ENCODE data around the gene ITGA1.
"Not testable (repeated sequence)": the region's sequence is repeated elsewhere in the genome, so short reads cannot be mapped to it uniquely, and the experiment has no call there.

The ITGA1 gene

DNA sequence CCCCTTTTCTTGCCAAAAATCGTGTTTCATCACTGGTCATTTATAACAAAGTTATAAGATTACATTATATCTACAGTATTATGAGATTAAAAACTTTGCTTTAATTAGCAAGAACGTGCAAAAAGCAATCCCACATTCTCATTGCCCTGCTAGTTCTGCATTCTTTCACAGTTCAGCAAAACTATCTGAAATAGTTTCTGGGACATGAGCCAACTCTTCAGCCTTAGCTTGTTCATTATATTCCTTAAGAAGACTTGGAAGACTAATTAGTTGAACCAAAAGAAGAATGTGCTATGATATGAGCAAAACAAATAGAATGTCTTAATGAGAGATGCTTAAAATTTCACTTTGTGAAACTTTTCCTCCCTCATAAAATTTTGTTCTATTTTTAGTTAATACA, 76.7 kb downstream of the ITGA1 start:
- Histone ChIP-seq H3K4me3 (replicated peaks; ENCODE audit: insufficient read depth, low read length) (no peak overlapping the region), H3K27me3 (ENCODE audit: insufficient read depth, poor library complexity, severe bottlenecking) (no peaks in the 10 kb centered on the region), H3K27ac (replicated peaks) (no peak overlapping the region)
- no peak for DNase-seq (ENCODE audit: low read depth in 1 of 2, low spot score in 1 of 2)
- TF ChIP-seq, protein P1, sequence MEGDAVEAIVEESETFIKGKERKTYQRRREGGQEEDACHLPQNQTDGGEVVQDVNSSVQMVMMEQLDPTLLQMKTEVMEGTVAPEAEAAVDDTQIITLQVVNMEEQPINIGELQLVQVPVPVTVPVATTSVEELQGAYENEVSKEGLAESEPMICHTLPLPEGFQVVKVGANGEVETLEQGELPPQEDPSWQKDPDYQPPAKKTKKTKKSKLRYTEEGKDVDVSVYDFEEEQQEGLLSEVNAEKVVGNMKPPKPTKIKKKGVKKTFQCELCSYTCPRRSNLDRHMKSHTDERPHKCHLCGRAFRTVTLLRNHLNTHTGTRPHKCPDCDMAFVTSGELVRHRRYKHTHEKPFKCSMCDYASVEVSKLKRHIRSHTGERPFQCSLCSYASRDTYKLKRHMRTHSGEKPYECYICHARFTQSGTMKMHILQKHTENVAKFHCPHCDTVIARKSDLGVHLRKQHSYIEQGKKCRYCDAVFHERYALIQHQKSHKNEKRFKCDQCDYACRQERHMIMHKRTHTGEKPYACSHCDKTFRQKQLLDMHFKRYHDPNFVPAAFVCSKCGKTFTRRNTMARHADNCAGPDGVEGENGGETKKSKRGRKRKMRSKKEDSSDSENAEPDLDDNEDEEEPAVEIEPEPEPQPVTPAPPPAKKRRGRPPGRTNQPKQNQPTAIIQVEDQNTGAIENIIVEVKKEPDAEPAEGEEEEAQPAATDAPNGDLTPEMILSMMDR (IDR thresholded peaks at IDR 0.05; ENCODE audit: insufficient read depth, low read length) = no peak
- no peak for TF ChIP-seq GABPA (IDR thresholded peaks at IDR 0.05; ENCODE audit: low read depth)
- no peak for TF ChIP-seq SPI1 (IDR thresholded peaks at IDR 0.05; ENCODE audit: borderline replicate concordance, low read depth)
- TF ChIP-seq, protein P2, sequence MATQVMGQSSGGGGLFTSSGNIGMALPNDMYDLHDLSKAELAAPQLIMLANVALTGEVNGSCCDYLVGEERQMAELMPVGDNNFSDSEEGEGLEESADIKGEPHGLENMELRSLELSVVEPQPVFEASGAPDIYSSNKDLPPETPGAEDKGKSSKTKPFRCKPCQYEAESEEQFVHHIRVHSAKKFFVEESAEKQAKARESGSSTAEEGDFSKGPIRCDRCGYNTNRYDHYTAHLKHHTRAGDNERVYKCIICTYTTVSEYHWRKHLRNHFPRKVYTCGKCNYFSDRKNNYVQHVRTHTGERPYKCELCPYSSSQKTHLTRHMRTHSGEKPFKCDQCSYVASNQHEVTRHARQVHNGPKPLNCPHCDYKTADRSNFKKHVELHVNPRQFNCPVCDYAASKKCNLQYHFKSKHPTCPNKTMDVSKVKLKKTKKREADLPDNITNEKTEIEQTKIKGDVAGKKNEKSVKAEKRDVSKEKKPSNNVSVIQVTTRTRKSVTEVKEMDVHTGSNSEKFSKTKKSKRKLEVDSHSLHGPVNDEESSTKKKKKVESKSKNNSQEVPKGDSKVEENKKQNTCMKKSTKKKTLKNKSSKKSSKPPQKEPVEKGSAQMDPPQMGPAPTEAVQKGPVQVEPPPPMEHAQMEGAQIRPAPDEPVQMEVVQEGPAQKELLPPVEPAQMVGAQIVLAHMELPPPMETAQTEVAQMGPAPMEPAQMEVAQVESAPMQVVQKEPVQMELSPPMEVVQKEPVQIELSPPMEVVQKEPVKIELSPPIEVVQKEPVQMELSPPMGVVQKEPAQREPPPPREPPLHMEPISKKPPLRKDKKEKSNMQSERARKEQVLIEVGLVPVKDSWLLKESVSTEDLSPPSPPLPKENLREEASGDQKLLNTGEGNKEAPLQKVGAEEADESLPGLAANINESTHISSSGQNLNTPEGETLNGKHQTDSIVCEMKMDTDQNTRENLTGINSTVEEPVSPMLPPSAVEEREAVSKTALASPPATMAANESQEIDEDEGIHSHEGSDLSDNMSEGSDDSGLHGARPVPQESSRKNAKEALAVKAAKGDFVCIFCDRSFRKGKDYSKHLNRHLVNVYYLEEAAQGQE (IDR thresholded peaks at IDR 0.05; ENCODE audit: insufficient replicate concordance, low read depth) = no peak
- no peak for TF ChIP-seq POLR2AphosphoS5 (IDR thresholded peaks at IDR 0.05; ENCODE audit: low read depth)

DNA sequence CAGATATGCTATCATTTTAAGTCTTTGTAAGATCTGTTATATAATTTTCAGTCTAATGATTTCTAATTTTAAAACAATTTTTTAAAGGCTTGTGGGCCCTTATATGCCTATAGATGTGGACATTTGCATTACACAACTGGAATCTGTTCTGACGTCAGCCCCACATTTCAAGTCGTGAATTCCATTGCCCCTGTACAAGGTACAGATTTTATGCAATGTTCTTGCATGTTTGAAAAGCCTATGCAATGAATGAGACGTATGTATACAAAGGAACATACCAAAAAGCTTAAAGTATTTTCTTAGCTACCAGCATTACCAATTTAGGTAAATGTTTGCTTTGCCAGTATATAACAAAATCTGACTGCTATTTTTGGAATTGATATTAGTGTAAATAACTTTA, 77.2 kb downstream of the ITGA1 start:
- Histone ChIP-seq H3K27me3 (ENCODE audit: insufficient read depth, poor library complexity, severe bottlenecking) (no peaks in the 10 kb centered on the region), H3K27ac (replicated peaks) (no peak overlapping the region), H3K4me3 (replicated peaks; ENCODE audit: insufficient read depth, low read length) (no peak overlapping the region)
- DNase-seq (ENCODE audit: low read depth in 1 of 2, low spot score in 1 of 2) = no peak
- TF ChIP-seq POLR2AphosphoS5 (IDR thresholded peaks at IDR 0.05; ENCODE audit: low read depth) (no peak), SPI1 (IDR thresholded peaks at IDR 0.05; ENCODE audit: borderline replicate concordance, low read depth) (no peak), GABPA (IDR thresholded peaks at IDR 0.05; ENCODE audit: low read depth) (no peak)
- TF ChIP-seq, protein P1 (IDR thresholded peaks at IDR 0.05; ENCODE audit: insufficient read depth, low read length) = no peak
- TF ChIP-seq, protein P2 (IDR thresholded peaks at IDR 0.05; ENCODE audit: insufficient replicate concordance, low read depth) = no peak

DNA sequence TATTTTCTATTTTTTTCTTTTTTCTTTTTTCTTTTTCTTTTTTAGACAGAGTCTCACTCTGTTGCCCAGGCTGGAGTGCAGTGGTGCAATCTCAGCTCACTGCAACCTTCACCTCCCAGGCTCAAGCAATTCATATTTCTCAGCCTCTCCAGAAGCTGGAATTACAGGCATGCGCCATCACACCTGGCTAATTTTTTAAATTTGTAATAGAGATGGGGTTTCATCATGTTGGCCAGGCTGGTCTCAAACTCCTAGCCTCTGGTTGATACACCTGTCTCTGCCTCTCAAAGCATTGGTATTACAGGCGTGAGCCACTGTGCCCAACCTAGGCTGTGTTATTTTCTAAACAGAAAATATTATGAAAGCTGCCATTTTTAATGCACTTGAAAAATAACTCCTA, 78.3 kb downstream of the ITGA1 start:
- H3K27ac ChIP-seq (replicated peaks); H3K27me3 ChIP-seq (ENCODE audit: insufficient read depth, poor library complexity, severe bottlenecking); H3K4me3 ChIP-seq (replicated peaks; ENCODE audit: insufficient read depth, low read length); DNase-seq (ENCODE audit: low read depth in 1 of 2, low spot score in 1 of 2): not testable (repeated sequence)

DNA sequence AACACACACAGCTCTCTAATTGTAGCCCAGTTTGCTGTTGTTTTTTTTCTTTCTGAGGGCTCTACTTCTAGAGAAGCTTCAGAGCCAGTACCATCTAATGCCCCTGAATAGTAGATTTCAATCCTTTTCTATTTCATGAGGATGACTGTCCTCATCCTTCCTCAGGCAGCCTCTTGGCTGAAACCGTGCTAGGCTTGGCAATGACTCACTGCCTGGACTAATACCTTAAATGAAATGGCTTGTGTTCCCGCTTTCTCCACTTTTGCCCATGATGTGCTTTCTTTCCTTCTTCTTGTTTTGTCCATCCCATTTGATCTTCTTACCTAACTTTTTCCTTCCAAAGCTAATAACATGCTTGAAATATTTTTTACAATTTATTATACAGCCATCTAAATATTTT, 80.1 kb downstream of the ITGA1 start:
- H3K27ac ChIP-seq (replicated peaks) = no peak overlapping the region
- no peak overlapping the region for H3K4me3 ChIP-seq (replicated peaks; ENCODE audit: insufficient read depth, low read length)
- DNase-seq (ENCODE audit: low read depth in 1 of 2, low spot score in 1 of 2) = no peak
- TF ChIP-seq, protein P1 (IDR thresholded peaks at IDR 0.05; ENCODE audit: insufficient read depth, low read length) = no peak
- TF ChIP-seq, protein P2 (IDR thresholded peaks at IDR 0.05; ENCODE audit: insufficient replicate concordance, low read depth) = no peak
- no peak for TF ChIP-seq SPI1 (IDR thresholded peaks at IDR 0.05; ENCODE audit: borderline replicate concordance, low read depth)
- no peak for TF ChIP-seq POLR2AphosphoS5 (IDR thresholded peaks at IDR 0.05; ENCODE audit: low read depth)
- TF ChIP-seq GABPA (IDR thresholded peaks at IDR 0.05; ENCODE audit: low read depth) = no peak
- peaks cover 2% of the 10 kb centered on the region for H3K27me3 ChIP-seq (ENCODE audit: insufficient read depth, poor library complexity, severe bottlenecking)
